Endometrial microvascular endothelial cells (primary cell): ENCODE data around the gene RPS4Y2. TPM values are rescaled to one million over a fixed set of nuclear protein-coding genes. Genes with fewer than 3 reads are reported as not detected.

ENCODE experiments used
- in situ Hi-C: cut with HindIII; loops from 2 replicates; pipeline ENCODE4 v1.10.0; 2017; ENCODE audit warnings: low sequenced_read_pairs, low pct_unique_long_range_greater_than_20kb; ENCODE audit errors: inconsistent ontology term
- total RNA-seq: library from RNA; depleted of rRNA; stranded (reverse); fragments of >200 nt; gene quantifications from one replicate; pipeline ENCODE4 v1.2.3, GENCODE V29; 2015; ENCODE audit errors: inconsistent ontology term

The RPS4Y2 gene
- not detected for total RNA-seq

- in situ Hi-C loops = no loop called here
Observed at GRCh38 chrY:20755808-20756207, at the start of gene RPS4Y2. Gene RPS4Y2, plus strand, starts transcription at chrY:20756108. Its CDS starts 56 bp downstream, at chrY:20756164.

DNA sequence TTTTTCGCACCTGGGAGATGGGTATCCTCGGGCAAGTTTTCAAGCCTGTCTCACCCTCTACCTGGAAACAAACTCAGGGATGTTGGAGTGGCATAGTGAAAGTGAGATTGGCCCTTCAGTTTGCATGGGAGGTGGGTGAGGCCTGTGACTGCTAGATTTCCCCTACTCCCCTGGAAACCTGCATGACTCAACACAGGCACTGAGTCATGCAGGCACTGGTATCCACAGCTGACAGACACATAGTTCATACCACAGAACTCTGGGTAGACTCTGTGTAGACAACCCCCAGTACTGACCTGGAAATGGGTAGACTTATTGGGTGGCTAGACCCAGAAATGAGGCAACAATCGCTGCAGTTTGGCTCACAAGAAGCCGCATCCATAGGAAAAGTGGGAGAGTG, 41.5 kb upstream of the RPS4Y2 start:
- in situ Hi-C loops = no loop called here

GRCh38 chrY:20726184-20726907, 29.6 kb upstream of the RPS4Y2 start:
- in situ Hi-C loops = no loop called here

GRCh38 chrY:20735200-20735599, 20.7 kb upstream of the RPS4Y2 start:
- in situ Hi-C loops = no loop called here

DNA sequence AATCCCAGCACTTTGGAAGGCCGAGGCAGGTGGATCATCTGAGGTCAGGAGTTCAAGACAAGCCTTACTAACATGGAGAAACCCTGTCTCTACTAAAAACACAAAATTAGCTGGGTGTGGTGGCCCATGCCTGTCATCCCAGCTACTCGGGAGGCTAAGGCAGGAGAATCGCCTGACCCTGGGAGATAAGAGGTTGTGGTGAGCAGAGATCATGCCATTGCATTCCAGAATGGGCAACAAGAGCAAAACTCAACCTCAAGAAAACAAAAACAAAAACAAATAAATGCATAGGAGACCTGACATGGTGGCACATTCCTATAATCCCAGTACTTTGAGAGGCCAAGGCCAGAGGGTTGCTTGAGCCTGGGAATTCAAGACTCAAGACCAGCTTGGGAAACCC, 16.1 kb upstream of the RPS4Y2 start:
- in situ Hi-C loops = no loop called here

GRCh38 chrY:20740609-20741008, 15.3 kb upstream of the RPS4Y2 start:
- in situ Hi-C loops = no loop called here

DNA sequence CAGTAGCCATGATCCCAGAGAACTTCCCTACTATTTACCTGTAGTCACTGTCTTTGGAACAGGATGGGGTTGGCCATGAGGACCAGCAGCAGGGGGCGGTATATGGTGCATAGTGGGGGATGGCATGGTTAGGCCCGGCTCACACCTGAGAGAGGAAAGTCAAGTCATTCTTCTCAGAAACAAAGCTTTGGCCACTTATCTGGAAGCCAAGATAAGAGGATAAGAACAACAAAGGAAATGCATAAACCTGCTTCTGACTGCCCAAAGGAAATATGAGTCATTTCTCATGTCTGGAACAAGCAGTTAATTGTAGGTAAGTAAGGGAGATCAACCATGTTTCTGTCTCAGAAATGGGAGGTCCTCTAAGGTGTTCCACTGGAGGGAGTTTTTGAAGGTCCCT, 10.8 kb upstream of the RPS4Y2 start:
- in situ Hi-C loops = no loop called here

DNA sequence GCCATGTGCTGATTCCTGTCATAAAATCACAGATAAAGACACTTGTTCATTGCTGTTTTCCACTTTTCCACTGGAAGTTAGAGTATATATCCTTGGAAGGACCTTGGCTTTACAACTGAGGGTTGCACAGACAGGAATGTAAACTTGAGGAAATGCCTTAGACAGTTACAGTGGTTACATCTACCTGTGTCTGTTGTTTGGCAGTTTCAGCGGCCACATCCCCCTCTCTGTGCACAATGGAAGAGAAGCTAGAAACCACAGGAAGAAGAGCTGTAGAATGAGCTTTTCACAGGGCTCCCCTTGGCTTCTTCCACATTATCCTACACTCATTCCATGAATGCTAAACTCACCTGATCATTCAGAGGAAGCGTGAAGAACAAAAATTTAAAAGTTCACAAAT, 9.0 kb upstream of the RPS4Y2 start:
- in situ Hi-C loops = no loop called here

GRCh38 chrY:20763869-20764268, 8.0 kb downstream of the RPS4Y2 start:
- in situ Hi-C loops = no loop called here

DNA sequence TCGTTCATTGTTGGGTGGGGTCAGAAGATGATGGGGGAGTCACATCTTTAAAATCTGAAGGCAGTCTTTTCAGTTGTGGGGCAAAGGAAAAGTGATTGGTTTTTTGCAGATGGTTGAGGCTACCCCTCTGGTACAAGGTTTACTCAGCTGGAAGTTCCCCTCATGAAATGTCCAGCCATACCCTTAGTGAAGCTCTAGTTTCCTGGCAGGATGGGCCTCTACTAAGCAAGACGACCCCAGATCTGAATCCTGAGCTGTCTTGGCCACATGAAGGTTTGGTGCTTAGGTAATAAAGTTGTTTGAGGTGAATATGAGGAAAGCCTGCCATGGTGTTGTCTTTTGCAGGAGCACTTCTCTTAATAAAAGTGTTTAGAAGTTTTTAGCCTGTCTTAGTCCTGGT, 9.2 kb downstream of the RPS4Y2 start:
- in situ Hi-C loops = no loop called here

DNA sequence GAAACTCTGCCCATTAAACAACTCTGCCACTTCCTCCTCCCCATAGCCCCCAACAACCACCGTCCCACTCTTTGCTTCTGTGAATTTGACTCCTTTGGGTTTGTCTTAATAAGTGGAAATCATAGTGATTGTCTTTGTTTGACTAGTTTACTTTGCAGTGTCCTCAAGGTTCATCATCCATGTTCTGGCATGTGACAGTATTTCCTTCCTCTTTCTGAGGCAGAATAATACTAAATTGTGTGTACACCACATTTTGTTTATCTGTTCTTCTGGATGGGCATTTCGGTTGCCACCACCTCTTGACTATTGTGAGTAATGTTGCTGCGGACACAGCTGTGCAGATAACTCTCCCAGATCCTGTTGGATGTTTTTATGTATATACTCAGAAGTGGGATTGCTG, 14.8 kb downstream of the RPS4Y2 start:
- in situ Hi-C loops = no loop called here

DNA sequence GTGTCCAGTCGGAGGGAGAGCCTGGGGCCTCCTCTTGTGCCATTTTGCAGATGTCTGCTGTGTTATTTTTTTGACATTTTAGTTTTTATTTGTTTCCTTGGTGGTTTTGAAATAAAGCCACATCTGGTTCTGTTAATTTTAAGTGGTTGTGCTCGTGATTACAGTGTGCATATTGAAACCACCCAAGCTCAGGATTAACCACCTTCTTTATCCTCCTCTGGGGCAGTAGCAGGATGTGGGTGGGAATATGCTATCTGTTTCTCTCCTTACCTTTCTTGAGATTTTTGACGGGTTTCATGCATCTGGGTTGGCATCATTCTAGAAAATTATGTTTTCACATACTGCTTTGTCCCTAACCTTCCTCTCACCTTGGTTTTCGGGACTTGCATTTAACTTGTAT, 20.2 kb downstream of the RPS4Y2 start:
- in situ Hi-C loops = no loop called here

DNA sequence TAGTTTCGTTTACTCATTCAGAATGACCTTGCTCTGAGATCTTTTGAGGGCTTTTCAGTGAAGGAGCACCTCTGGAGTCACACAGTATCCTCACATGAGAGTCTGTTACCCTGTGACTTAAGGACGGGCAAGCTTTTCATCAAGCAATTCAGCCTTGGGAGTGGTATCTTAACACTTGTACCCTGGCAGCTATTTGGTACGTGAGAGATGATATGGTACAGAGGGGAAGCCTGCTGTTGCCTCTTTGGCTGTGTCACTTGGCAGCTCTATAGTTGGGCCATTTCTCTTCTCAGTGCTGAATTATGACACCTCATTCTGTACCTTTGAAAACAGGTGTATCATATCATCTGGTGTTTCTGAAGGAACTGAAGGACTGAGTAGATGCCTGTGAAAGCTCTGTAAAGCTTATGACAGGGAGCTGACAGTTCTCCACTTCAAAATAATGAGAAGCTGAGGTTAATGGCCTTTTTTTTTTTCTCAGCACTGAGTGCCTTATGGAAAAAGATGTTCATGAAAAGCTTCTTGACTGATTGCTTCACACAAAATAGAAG, 24.3 kb downstream of the RPS4Y2 start:
- in situ Hi-C loops = no loop called here

DNA sequence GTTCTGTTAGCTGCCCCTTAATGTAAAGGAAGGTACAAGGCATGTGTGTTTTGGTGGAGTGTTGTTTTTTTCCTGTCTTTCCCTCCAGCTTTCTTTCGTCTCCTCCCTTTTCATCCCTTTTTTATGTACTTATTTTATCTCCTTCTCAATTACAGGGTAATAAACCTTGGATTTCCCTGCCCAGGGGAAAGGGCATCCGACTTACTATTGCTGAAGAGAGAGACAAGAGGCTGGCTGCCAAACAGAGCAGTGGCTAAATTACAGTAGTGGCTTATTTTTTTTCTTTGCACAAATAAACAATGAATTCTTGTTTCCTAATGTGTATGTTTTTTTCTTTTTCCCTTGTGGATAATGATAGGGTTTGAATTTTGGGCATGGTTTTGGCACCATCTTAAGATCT, 24.9 kb downstream of the RPS4Y2 start:
- in situ Hi-C loops = no loop called here

DNA sequence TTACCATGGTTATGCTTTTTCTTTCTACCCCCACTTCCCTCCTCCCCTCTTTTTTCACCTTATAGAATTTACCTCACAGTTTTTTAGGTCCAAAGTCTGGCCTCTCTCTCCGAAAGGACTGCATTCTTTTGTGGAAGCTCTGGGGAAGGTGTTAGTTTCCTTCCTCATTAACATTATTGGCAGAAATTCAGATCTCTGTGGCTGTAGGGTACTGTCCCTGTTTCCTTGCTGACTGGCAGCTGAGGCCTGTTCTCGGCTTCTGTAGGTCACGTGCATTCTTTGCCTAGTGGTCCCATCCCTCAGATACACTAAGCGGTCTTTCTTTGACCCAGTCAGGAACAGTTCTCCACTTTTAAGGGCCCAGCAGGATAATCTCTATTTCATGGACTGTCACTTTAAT, 25.5 kb downstream of the RPS4Y2 start:
- in situ Hi-C loops = no loop called here

- in situ Hi-C loops = no loop called here
Observed at GRCh38 chrY:20784965-20785364, 29.1 kb downstream of the RPS4Y2 start.

DNA sequence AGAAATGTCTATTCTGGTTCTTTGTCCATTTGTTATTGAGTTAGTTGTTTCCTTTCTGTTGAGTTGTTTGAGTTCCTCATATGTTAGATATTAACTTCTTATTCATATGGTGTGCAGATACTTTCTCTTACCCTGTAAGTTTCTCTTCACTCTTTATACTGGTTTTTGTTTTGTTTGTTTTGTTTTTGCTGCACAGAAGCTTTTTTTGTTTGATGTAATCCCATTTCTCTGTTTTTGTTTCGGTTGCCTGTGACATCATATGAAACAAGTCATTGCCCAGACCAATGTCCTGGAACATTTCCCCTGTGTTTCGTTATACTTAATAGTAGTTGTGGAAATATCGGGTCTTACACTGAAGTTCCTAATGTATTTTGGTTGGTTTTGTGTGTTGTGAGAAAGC, 31.2 kb downstream of the RPS4Y2 start:
- in situ Hi-C loops = no loop called here

DNA sequence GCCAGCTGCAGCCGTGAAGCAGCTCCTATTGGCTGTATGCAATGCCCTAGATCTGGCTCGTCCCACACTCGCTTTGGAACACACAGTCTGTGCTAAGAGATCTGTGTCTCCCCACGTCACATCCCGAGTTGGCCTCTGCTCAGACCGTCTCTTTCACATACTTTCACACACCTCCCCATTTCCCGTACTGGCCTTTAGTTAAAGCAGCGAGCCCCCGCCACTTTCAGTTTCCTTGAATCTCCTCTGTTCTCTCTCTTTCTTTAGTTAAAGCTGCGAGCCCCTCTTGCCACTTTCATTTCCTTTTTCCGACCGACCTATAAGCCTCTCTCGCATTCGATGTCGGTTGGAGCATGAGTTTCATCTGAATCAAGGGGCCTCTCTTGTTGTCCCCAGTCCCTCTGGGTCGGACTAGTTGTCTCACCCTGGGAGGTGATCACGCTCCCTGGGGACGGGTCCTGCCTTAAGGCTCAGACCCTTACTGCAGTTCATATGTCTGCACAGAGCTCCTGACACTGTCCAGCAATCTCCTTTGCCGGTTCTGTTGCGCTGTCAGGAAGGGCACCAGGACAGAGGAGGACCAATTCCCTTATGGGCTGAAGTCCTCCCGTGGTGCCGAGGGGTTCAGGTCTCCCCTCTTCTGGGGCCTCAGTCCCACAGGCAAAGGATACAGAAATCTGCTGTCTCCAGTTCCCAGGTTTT, 42.6 kb downstream of the RPS4Y2 start:
- in situ Hi-C loops = no loop called here

GRCh38 chrY:20802659-20803058, 46.8 kb downstream of the RPS4Y2 start:
- in situ Hi-C loops = no loop called here

DNA sequence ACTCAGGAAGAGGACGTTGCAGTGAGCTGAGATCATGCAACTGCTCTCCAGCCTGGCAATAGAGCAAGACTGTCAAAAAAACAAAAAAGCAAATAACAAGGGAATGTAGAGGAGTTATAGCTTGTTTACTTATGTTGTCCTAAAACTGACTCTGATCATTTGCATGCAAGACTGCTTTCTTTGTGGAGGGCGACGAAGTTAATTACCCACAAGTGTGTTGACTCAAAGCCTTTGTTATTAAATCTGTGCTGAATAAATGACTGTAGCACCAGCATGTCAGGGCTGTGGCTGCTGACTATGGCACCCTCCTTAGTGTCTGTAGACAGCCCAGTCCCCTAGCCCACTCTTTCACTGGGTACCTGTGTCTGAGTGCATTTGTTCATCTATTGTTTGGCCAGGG, 50.3 kb downstream of the RPS4Y2 start:
- in situ Hi-C loops = no loop called here
